Limb (tissue), 2 donors: ENCODE measurements around the gene ELAVL4.
"Not testable (repeated sequence)": the region's sequence is repeated elsewhere in the genome, so short reads cannot be mapped to it uniquely, and the experiment has no call there.

Experiments used
- DNase-seq, 2 donors: peaks; one replicate each; pipeline ENCODE4 v3.0.0-alpha.2; 2016; ENCODE audit errors: extremely low spot score in 2 of 2

ELAVL4 gene

GRCh38 chr1:50123071-50123470 lies 14.4 kb downstream of the ELAVL4 start:
- DNase-seq: no peak

GRCh38 chr1:50126927-50127715 lies 18.4 kb downstream of the ELAVL4 start:
- DNase-seq: no peak

GRCh38 chr1:50129201-50129600 lies 20.5 kb downstream of the ELAVL4 start:
- DNase-seq: no peak

GRCh38 chr1:50132347-50132894 lies 23.7 kb downstream of the ELAVL4 start:
- no peak for DNase-seq

DNA sequence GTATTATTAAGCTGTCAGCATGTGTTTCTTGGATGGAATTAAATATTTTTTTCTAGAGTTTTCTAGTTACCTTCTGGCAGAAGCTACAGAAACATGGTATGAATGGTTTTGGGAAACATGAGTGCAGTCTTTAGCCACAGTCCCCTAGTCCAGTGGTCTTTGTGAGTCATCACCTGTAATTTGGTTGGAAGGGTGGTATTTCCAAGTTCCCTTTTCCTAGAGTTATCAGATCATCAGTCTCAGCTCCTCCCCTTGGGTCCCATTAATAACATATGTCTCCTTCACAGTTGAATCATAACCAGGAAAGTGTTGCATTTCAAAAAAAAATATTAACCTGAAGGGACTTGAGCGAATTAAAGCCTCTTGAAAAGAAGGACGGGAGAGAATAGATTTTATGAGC lies 27.0 kb downstream of the ELAVL4 start:
- no peak for DNase-seq

DNA sequence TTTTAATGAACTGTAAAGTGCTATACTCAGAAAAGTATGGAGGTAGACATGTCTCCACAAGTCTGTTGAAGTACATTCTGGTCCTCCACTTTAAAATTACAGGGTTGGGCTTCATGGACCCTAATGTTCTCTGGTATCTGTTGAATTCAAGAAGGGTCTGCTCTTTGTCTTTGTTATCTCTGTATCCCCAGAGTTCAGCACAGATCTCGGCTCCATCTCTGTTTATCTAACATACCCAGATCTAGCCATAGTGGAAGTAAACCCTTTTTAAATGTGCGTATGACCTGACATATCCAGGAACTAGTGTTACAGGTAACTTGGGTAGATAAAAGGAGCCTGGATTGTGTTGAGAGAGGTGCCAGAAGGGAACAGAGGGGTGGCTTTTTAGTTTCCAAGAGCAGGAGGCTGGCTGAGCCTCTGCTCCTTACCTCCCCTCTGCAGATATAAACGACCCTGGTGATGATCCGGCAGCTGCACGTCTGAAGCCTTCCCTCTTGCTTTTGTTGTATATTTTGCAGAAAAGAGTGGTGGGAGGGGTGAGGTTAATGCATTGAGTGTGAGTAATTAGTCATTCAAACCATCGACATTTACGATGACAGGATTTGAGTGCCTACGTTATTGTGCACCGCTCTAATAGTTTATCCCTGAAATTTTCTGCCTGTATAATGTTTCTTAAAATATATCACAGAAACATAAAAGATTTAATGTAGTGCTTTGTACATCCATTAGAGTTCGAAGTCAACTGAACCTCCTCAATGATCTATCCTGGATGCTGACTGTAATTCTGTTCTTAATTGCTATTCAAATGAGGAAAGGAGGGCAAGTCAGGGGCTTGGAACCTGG lies 30.8 kb downstream of the ELAVL4 start:
- DNase-seq: no peak

- no peak for DNase-seq
These were observed 31.4 kb downstream of the ELAVL4 start for GRCh38 chr1:50140182-50140447.

DNA sequence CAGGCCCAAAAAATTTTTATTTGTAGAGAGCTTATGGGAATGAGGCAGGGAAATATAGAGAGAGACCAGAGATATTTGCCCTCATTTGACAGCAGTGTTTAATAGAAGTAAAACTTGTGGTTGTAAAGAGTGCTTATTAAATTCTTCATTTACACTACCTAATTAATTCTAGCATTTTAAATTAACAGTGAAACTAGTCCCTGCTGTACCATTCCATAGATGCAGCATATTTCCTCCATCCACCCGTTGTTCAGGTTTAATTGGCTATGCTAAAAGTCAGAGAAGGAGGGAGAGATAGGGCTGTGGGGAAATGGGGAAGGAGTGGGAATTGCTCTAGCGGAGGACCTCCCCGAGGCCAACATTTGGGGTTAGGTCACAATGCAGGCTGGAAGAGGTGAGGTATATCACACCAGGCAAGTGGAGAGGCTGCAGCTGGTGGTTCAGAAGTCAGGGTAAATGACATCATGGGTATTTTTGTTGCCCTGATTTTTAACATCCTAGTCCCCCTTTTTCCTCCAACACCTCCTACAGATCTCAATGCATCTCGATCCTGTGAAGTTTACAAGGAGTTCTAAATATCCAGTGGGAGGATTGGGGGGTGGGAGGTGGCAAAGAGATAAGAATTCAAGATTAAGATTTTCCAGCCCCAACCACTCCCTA lies 38.6 kb downstream of the ELAVL4 start:
- DNase-seq: no peak

GRCh38 chr1:50148142-50148923 lies 39.6 kb downstream of the ELAVL4 start:
- DNase-seq: no peak

DNA sequence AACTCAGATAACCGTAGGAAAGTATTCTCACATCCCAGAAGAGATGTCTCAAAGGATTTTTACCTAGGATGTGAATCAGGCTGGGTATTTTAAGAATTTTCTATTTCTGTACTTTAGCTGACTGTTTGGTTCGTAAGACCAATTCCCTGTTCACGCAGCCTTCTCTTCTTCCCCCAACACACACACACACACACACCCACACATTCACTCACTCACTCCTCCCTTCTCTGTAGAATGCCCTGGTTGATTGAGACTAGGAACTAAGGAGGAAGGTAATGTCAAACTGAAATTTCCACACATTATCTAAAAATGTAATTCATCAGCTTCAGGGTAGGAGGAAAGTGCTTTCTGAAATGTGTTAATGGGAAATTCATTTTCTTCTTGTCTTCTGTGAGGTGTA lies 43.5 kb downstream of the ELAVL4 start:
- no peak for DNase-seq

GRCh38 chr1:50155541-50155940 lies 46.8 kb downstream of the ELAVL4 start:
- no peak for DNase-seq

GRCh38 chr1:50156241-50157010 lies 47.7 kb downstream of the ELAVL4 start:
- DNase-seq: no peak

- no peak for DNase-seq
These were observed 48.7 kb downstream of the ELAVL4 start for GRCh38 chr1:50157306-50157941.

DNA sequence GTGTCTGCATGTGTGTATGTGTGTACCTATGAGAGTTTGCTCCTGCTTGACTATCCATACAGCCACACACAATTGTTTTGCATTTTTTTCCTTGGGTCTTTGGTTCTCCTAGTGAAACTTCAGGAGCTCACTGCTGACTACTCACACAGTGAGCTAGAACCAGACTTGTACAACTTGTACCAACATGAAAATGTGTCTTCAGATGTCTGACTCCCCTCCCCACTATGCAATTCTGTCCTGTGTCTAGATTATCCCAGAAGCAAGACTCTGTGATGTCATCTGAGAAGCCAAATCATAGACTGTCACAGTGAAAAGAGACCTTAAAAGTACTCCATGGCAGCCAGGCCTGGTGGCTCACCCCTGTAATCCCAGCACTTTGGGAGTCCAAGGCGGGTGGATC lies 49.7 kb downstream of the ELAVL4 start:
- DNase-seq: no peak

DNA sequence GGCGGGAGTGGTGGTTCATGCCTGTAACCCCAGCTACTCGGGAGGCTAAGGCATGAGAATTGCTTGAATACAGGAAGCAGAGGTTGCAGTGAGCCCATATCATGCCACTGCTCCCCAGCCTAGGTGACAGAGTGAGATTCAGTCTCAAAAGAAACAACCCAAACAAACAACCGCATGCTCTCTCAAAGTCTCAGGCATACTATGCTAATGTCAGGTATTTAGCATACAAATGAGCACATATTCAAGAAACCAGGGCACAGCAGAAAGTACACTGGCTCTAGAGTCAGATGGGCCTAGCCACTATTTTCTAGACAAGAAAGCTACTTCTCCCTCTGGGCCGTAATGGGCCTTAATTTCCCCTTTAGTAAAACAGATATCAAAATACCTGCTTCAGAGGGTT lies 55.0 kb downstream of the ELAVL4 start:
- DNase-seq: no peak

- not testable (repeated sequence) for DNase-seq
These were observed 57.6 kb downstream of the ELAVL4 start for GRCh38 chr1:50166351-50166750.

GRCh38 chr1:50172299-50172698 lies 63.6 kb downstream of the ELAVL4 start:
- DNase-seq: no peak

- no peak for DNase-seq
These were observed 65.4 kb downstream of the ELAVL4 start for GRCh38 chr1:50174101-50174500.

GRCh38 chr1:50175719-50176639 lies 67.3 kb downstream of the ELAVL4 start:
- no peak for DNase-seq
